IPS-NIHi7 (cell line): ENCODE results near the gene RGS7BP.
"Not testable (repeated sequence)": the region's sequence is repeated elsewhere in the genome, so short reads cannot be mapped to it uniquely, and the experiment has no call there.

ENCODE experiments used
- DNase-seq: peaks from one replicate; pipeline ENCODE4 v3.0.0; 2012; ENCODE audit warnings: mixed read lengths; ENCODE audit errors: extremely low spot score

Gene RGS7BP

GRCh38 chr5:64558641-64559040, 52.8 kb downstream of the RGS7BP start:
- not testable (repeated sequence) for DNase-seq

GRCh38 chr5:64566310-64566916, 60.6 kb downstream of the RGS7BP start:
- DNase-seq: no peak

GRCh38 chr5:64569858-64570257, 64.0 kb downstream of the RGS7BP start:
- no peak for DNase-seq

GRCh38 chr5:64570395-64570996, 64.7 kb downstream of the RGS7BP start:
- DNase-seq: no peak

GRCh38 chr5:64575561-64575960, 69.7 kb downstream of the RGS7BP start:
- DNase-seq: no peak

- no peak for DNase-seq
Measured at GRCh38 chr5:64576250-64576649, 70.4 kb downstream of the RGS7BP start.

GRCh38 chr5:64585646-64586045, 79.8 kb downstream of the RGS7BP start:
- no peak for DNase-seq

GRCh38 chr5:64587370-64587769, 81.6 kb downstream of the RGS7BP start:
- no peak for DNase-seq

GRCh38 chr5:64592730-64593341, 87.0 kb downstream of the RGS7BP start:
- no peak for DNase-seq

GRCh38 chr5:64594025-64594424, 88.2 kb downstream of the RGS7BP start:
- no peak for DNase-seq

GRCh38 chr5:64594601-64595000, 88.8 kb downstream of the RGS7BP start:
- DNase-seq: no peak

GRCh38 chr5:64595031-64595855, 89.4 kb downstream of the RGS7BP start:
- DNase-seq: peak; percentile 63

- DNase-seq: no peak
Measured at GRCh38 chr5:64599226-64599625, 93.4 kb downstream of the RGS7BP start.

- no peak for DNase-seq
Measured at GRCh38 chr5:64603676-64604075, 97.9 kb downstream of the RGS7BP start.

- no peak for DNase-seq
Measured at GRCh38 chr5:64606926-64607325, 101.1 kb downstream of the RGS7BP start.

GRCh38 chr5:64612344-64612961, 106.6 kb downstream of the RGS7BP start:
- DNase-seq: peak; percentile 70

- DNase-seq: no peak
Measured at GRCh38 chr5:64615895-64616294, 110.1 kb downstream of the RGS7BP start.

GRCh38 chr5:64619609-64620008, 113.8 kb downstream of the RGS7BP start:
- DNase-seq: no peak

- DNase-seq: no peak
Measured at GRCh38 chr5:64622991-64623390, 117.2 kb downstream of the RGS7BP start.

- DNase-seq: no peak
Measured at GRCh38 chr5:64625678-64626077, 119.9 kb downstream of the RGS7BP start.

- DNase-seq: no peak
Measured at GRCh38 chr5:64628901-64629300, 123.1 kb downstream of the RGS7BP start.

- no peak for DNase-seq
Measured at GRCh38 chr5:64629841-64630240, 124.0 kb downstream of the RGS7BP start.
